GM13977 (cell line): ENCODE measurements around the gene SMIM33.
A peak's percentile ranks its signal among the peaks of the same experiment; 100 is the strongest.
"Not testable (repeated sequence)": the region's sequence is repeated elsewhere in the genome, so short reads cannot be mapped to it uniquely, and the experiment has no call there.

Experiments used
- DNase-seq: peaks from one replicate; pipeline ENCODE4 v3.0.0; 2012; ENCODE audit warnings: low spot score
- CTCF ChIP-seq: IDR thresholded peaks from 2 replicates; pipeline ENCODE4 v1.5.1; 2012; ENCODE audit warnings: mild to moderate bottlenecking, control low read depth; ENCODE audit not compliant: insufficient read depth; ENCODE audit errors: extremely low read depth, missing control alignments
- in situ Hi-C: fragments of 300-500 bp; cut with MboI; formaldehyde crosslinking; loops from one replicate; pipeline ENCODE4 v1.12.0; 2022; ENCODE audit warnings: low sequenced_read_pairs, low pct_unique_long_range_greater_than_20kb, mixed read lengths, inconsistent platforms; ENCODE audit not compliant: unreplicated experiment

SMIM33 gene

GRCh38 chr5:139495638-139496435, 25.0 kb downstream of the SMIM33 start:
- TF ChIP-seq CTCF = no peak
- DNase-seq = no peak
- in situ Hi-C loops = no loop called here

GRCh38 chr5:139501381-139501780, 30.6 kb downstream of the SMIM33 start:
- TF ChIP-seq CTCF = no peak
- no peak for DNase-seq
- in situ Hi-C loops = no loop called here

GRCh38 chr5:139503036-139503817, 32.4 kb downstream of the SMIM33 start:
- DNase-seq, in situ Hi-C loops: not testable (repeated sequence)

DNA sequence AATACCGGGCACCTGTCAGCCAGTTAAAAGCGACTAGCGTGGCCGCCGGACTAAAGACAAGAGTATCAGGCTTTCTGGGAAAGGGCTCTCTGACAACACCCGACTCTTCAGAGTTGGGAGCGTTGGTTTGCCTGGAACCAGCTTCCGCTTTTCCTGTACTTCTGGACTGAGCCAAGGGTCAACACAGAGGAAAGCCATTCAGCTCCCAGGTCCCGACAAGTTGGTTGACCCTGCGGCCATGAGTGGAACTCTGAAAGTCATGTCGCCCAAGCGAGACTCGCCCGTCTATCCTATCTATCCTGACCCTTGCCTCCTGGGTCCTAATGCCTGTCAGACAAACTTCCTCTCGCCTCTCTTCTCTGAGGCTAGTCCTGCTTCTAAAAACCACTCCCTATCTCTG, 33.1 kb downstream of the SMIM33 start:
- in situ Hi-C loops, DNase-seq: not testable (repeated sequence)

GRCh38 chr5:139504722-139505121, 33.9 kb downstream of the SMIM33 start:
- in situ Hi-C loops, DNase-seq: not testable (repeated sequence)

GRCh38 chr5:139512786-139513390, 42.1 kb downstream of the SMIM33 start:
- in situ Hi-C loops = no loop called here
- no peak for DNase-seq
- TF ChIP-seq CTCF = no peak

GRCh38 chr5:139513434-139513833, 42.6 kb downstream of the SMIM33 start:
- peak; percentile 71 for DNase-seq
- in situ Hi-C loops = not testable (repeated sequence)
- TF ChIP-seq CTCF = peak; percentile 90
